SK-N-SH (cell line): ENCODE measurements around the gene SOCS7. TPM values are rescaled to one million over a fixed set of nuclear protein-coding genes. Genes with fewer than 3 reads are reported as not detected.

Source experiments
- CTCF ChIA-PET: fragments of 300-600, 350-600 bp; formaldehyde crosslinking; extraction: SDS; loops from one replicate; lab custom pipeline; 2021; lab: Yijun Ruan, JAX
- POLR2A ChIA-PET: fragments of 350-600 bp; sonication (Branson Sonifier 250); formaldehyde crosslinking; extraction: SDS; loops from one replicate; lab custom pipeline; 2020; ENCODE audit warnings: antibody characterized with exemption, inconsistent platforms; lab: Yijun Ruan, JAX
- DNase-seq: peaks from one replicate; pipeline ENCODE4 v3.0.0; 2012
- H2AFZ ChIP-seq: fragments of 200-600 bp; sonication (generic); 2 replicates; pipeline ENCODE4 v1.8.1; 2016; ENCODE audit warnings: antibody characterized with exemption, mild to moderate bottlenecking, low read depth
- H3F3A ChIP-seq: fragments of 200-600 bp; sonication (generic); replicated peaks from 2 replicates; pipeline ENCODE3; 2016; ENCODE audit warnings: antibody characterized with exemption, mild to moderate bottlenecking; ENCODE audit not compliant: insufficient read depth
- H3K27ac ChIP-seq, 2 experiments: fragments of 200-500 bp in 1 of 2; fragments of 200-600 bp in 1 of 2; sonication (Bioruptor generic) in 1 of 2; sonication (generic), shearing (Covaris generic) in 1 of 2; 2 replicates each; pipeline versions ENCODE4 v1.5.1 to v1.6.1; 2014 to 2016; ENCODE audit warnings: low read depth in 2 of 2, inconsistent platforms in 1 of 2, low read length in 1 of 2, mild to moderate bottlenecking in 1 of 2, mixed read lengths in 1 of 2
- H3K27me3 ChIP-seq: fragments of 200-600 bp; sonication (generic), shearing (Covaris generic); 2 replicates; pipeline ENCODE4 v1.6.1; 2016; ENCODE audit warnings: mixed run types; ENCODE audit not compliant: insufficient read depth
- H3K36me3 ChIP-seq, 2 experiments: fragments of 200-500 bp in 1 of 2; fragments of 200-600 bp in 1 of 2; sonication (Bioruptor generic) in 1 of 2; sonication (generic) in 1 of 2; replicated peaks in 1 of 2; 2 replicates each; pipeline versions ENCODE3 to v1.5.1; 2014 to 2016; ENCODE audit warnings: low read length in 1 of 2, mild to moderate bottlenecking in 1 of 2; ENCODE audit not compliant: insufficient read depth in 2 of 2, control insufficient read depth in 1 of 2
- H3K4me1 ChIP-seq, 2 experiments: fragments of 200-500 bp in 1 of 2; fragments of 200-600 bp in 1 of 2; sonication (Bioruptor generic) in 1 of 2; sonication (generic), shearing (Covaris generic) in 1 of 2; 2 replicates each; pipeline versions ENCODE4 v1.5.1 to v1.6.1; 2014 to 2016; ENCODE audit warnings: low read depth in 1 of 2, low read length in 1 of 2, mixed run types in 1 of 2; ENCODE audit not compliant: insufficient read depth in 2 of 2, control insufficient read depth in 1 of 2
- H3K4me2 ChIP-seq: fragments of 200-600 bp; sonication (generic), shearing (Covaris generic); 2 replicates; pipeline ENCODE4 v1.6.1; 2017; ENCODE audit warnings: mixed run types
- H3K4me3 ChIP-seq, 2 experiments: fragments of 200-500 bp in 1 of 2; fragments of 200-600 bp in 1 of 2; sonication (Bioruptor generic) in 1 of 2; sonication (generic), shearing (Covaris generic) in 1 of 2; 2 replicates each; pipeline versions ENCODE4 v1.5.1 to v1.8.1; 2014 to 2016; ENCODE audit warnings: low read depth in 2 of 2, inconsistent platforms in 1 of 2, low read length in 1 of 2, mild to moderate bottlenecking in 1 of 2, mixed read lengths in 1 of 2, moderate library complexity in 1 of 2
- H3K79me2 ChIP-seq: fragments of 200-600 bp; sonication (generic); 2 replicates; pipeline ENCODE4 v1.8.1; 2017; ENCODE audit warnings: mild to moderate bottlenecking; ENCODE audit not compliant: insufficient read depth
- H3K9ac ChIP-seq: fragments of 200-600 bp; sonication (generic); 2 replicates; pipeline ENCODE4 v1.6.1; 2017; ENCODE audit warnings: mixed run types
- H3K9me2 ChIP-seq: fragments of 200-600 bp; sonication (generic); 2 replicates; pipeline ENCODE4 v1.6.1; 2017; ENCODE audit warnings: mixed run types
- H3K9me3 ChIP-seq: fragments of 200-600 bp; sonication (generic); 2 replicates; pipeline ENCODE4 v1.6.1; 2017; ENCODE audit warnings: mixed run types, mild to moderate bottlenecking, moderate library complexity
- H4K20me1 ChIP-seq: fragments of 200-600 bp; sonication (generic); 2 replicates; pipeline ENCODE4 v1.6.1; 2017; ENCODE audit warnings: mild to moderate bottlenecking, mixed run types; ENCODE audit not compliant: insufficient read depth
- CHD2 ChIP-seq: fragments of 150-350 bp; IDR thresholded peaks from 2 replicates; pipeline ENCODE4 v1.6.1; 2018; ENCODE audit warnings: low read length; ENCODE audit not compliant: partially characterized antibody
- ELF1 ChIP-seq: IDR thresholded peaks from 2 replicates; pipeline ENCODE4 v1.4.0; 2012
- EP300 ChIP-seq, 2 experiments: IDR thresholded peaks; 2 replicates each; pipeline versions ENCODE4 v1.4.0 to v1.6.1; 2012; ENCODE audit warnings: borderline replicate concordance in 1 of 2, low read depth in 1 of 2, low read length in 1 of 2
- FOXJ3 ChIP-seq: sonication (generic); formaldehyde crosslinking; IDR thresholded peaks from 2 replicates; pipeline ENCODE4 v1.5.1; 2020; ENCODE audit warnings: mild to moderate bottlenecking, missing genetic modification reagents
- FOXM1 ChIP-seq: IDR thresholded peaks from 2 replicates; pipeline ENCODE4 v1.4.0; 2012; ENCODE audit warnings: low read depth, mild to moderate bottlenecking
- GABPA ChIP-seq: IDR thresholded peaks from 2 replicates; pipeline ENCODE4 v1.4.0; 2012; ENCODE audit warnings: low read depth, mild to moderate bottlenecking
- GATA2 ChIP-seq: sonication (generic); formaldehyde crosslinking; IDR thresholded peaks from 2 replicates; pipeline ENCODE4 v1.5.0; 2020; ENCODE audit warnings: mild to moderate bottlenecking, missing genetic modification reagents
- JUND ChIP-seq: IDR thresholded peaks from 2 replicates; pipeline ENCODE4 v1.4.0; 2012
- MEF2A ChIP-seq: IDR thresholded peaks from 2 replicates; pipeline ENCODE4 v1.4.0; 2012; ENCODE audit warnings: low read depth, borderline replicate concordance
- MXI1 ChIP-seq: IDR thresholded peaks from 2 replicates; pipeline ENCODE4 v1.6.1; 2012; ENCODE audit warnings: mild to moderate bottlenecking, low read depth, low read length, improper control_type of control experiment
- POLR2AphosphoS5 ChIP-seq: IDR thresholded peaks from 2 replicates; pipeline ENCODE4 v1.6.1; 2012; ENCODE audit warnings: low read depth, low read length
- RXRA ChIP-seq: IDR thresholded peaks from 2 replicates; pipeline ENCODE4 v1.4.0; 2012; ENCODE audit warnings: low read depth, mild to moderate bottlenecking, borderline replicate concordance
- SIN3A ChIP-seq: IDR thresholded peaks from 2 replicates; pipeline ENCODE4 v1.6.1; 2012; ENCODE audit warnings: low read depth, mild to moderate bottlenecking, low read length, moderate library complexity, borderline replicate concordance
- SMC3 ChIP-seq: IDR thresholded peaks from 2 replicates; pipeline ENCODE4 v1.6.1; 2012; ENCODE audit warnings: low read depth, low read length, improper control_type of control experiment
- TAF1 ChIP-seq: IDR thresholded peaks from 2 replicates; pipeline ENCODE4 v1.6.1; 2012; ENCODE audit warnings: low read depth, mild to moderate bottlenecking, low read length, moderate library complexity, borderline replicate concordance
- YY1 ChIP-seq: IDR thresholded peaks from 2 replicates; pipeline ENCODE4 v1.4.0; 2012; ENCODE audit warnings: low read depth, mild to moderate bottlenecking
- WGBS: methylation state at CpG from one replicate; pipeline ENCODE4 v1.1.6; 2017; ENCODE audit warnings: low lambda C conversion rate; 5-methylcytosine and 5-hydroxymethylcytosine counted together
- polyA plus RNA-seq, 3 experiments: library from polyadenylated mRNA; depleted of rRNA; stranded (reverse); fragments of >200 nt; gene quantifications; 2 replicates each; pipeline ENCODE4 v1.2.3, GENCODE V29; 2012
- TF ChIP-seq, protein P1 (sequence below): IDR thresholded peaks from 2 replicates; pipeline ENCODE4 v1.6.1; 2012; ENCODE audit warnings: mild to moderate bottlenecking, low read depth, low read length, moderate library complexity
- TF ChIP-seq, protein P2 (sequence below): fragments of 150-350 bp; IDR thresholded peaks from 2 replicates; pipeline ENCODE4 v1.6.1; 2016; ENCODE audit warnings: mild to moderate bottlenecking, low read depth, low read length
- TF ChIP-seq, protein P3 (sequence below): IDR thresholded peaks from 2 replicates; pipeline ENCODE4 v1.4.0; 2012; ENCODE audit warnings: low read depth, borderline replicate concordance

The SOCS7 gene
- polyA plus RNA-seq, 1 of the 3 experiments (the other 2 are of a cell fraction): 7.4 TPM

DNA sequence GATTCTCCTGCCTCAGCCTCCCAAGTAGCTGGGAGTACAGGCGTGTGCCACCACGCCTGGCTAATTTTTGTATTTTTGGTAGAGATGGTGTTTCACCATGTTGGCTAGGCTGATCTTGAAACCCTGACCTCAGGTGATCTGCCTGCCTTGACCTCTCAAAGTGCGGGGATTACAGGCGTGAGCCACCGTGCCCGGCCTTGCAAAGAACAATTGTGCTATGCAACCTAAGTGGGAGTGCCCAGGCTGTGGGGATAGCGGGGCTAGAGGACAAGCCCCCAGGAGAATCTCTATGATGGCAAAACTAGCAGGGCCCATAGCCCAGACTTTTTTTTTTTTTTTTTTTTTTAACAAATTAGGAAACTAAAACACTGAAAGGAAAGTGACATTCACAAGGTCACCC lies 5.9 kb upstream of the SOCS7 start:
- no peaks in the 10 kb centered on the region for H3K27me3 ChIP-seq
- H3K36me3 ChIP-seq: no peaks in the 10 kb centered on the region
- H3K79me2 ChIP-seq: no peaks in the 10 kb centered on the region
- no peaks in the 10 kb centered on the region for H3K9me3 ChIP-seq
- TF ChIP-seq, protein P1, sequence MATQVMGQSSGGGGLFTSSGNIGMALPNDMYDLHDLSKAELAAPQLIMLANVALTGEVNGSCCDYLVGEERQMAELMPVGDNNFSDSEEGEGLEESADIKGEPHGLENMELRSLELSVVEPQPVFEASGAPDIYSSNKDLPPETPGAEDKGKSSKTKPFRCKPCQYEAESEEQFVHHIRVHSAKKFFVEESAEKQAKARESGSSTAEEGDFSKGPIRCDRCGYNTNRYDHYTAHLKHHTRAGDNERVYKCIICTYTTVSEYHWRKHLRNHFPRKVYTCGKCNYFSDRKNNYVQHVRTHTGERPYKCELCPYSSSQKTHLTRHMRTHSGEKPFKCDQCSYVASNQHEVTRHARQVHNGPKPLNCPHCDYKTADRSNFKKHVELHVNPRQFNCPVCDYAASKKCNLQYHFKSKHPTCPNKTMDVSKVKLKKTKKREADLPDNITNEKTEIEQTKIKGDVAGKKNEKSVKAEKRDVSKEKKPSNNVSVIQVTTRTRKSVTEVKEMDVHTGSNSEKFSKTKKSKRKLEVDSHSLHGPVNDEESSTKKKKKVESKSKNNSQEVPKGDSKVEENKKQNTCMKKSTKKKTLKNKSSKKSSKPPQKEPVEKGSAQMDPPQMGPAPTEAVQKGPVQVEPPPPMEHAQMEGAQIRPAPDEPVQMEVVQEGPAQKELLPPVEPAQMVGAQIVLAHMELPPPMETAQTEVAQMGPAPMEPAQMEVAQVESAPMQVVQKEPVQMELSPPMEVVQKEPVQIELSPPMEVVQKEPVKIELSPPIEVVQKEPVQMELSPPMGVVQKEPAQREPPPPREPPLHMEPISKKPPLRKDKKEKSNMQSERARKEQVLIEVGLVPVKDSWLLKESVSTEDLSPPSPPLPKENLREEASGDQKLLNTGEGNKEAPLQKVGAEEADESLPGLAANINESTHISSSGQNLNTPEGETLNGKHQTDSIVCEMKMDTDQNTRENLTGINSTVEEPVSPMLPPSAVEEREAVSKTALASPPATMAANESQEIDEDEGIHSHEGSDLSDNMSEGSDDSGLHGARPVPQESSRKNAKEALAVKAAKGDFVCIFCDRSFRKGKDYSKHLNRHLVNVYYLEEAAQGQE: no peak
- no peak for TF ChIP-seq SMC3
- TF ChIP-seq FOXM1: no peak
- no peak for TF ChIP-seq RXRA
- no peak for TF ChIP-seq SIN3A
- TF ChIP-seq YY1: no peak
- no peak for TF ChIP-seq CHD2
- no peak for TF ChIP-seq GATA2 (CRISPR knock-in tag)
- TF ChIP-seq, protein P2, sequence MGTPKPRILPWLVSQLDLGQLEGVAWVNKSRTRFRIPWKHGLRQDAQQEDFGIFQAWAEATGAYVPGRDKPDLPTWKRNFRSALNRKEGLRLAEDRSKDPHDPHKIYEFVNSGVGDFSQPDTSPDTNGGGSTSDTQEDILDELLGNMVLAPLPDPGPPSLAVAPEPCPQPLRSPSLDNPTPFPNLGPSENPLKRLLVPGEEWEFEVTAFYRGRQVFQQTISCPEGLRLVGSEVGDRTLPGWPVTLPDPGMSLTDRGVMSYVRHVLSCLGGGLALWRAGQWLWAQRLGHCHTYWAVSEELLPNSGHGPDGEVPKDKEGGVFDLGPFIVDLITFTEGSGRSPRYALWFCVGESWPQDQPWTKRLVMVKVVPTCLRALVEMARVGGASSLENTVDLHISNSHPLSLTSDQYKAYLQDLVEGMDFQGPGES: no peak
- TF ChIP-seq GABPA: no peak
- TF ChIP-seq MXI1: no peak
- no peak for TF ChIP-seq JUND
- no peak for TF ChIP-seq MEF2A
- TF ChIP-seq, protein P3, sequence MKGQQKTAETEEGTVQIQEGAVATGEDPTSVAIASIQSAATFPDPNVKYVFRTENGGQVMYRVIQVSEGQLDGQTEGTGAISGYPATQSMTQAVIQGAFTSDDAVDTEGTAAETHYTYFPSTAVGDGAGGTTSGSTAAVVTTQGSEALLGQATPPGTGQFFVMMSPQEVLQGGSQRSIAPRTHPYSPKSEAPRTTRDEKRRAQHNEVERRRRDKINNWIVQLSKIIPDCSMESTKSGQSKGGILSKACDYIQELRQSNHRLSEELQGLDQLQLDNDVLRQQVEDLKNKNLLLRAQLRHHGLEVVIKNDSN: no peak
- TF ChIP-seq ELF1: no peak
- TF ChIP-seq FOXJ3 (CRISPR knock-in tag): no peak
- TF ChIP-seq POLR2AphosphoS5: no peak
- no peak for TF ChIP-seq TAF1
- no peak for TF ChIP-seq EP300 (IDR thresholded peaks at IDR 0.05; ENCODE audit: borderline replicate concordance in 1 of 2, low read depth in 1 of 2, low read length in 1 of 2)
- no peak overlapping the region for H3K4me3 ChIP-seq
- DNase-seq: no peak
- WGBS: 84% methylated on average over 7 of the region's 7 CpGs
- peaks cover 0 to 11% of the 10 kb centered on the region in 2 experiments; a peak in 1 of 4 replicates for H3K4me1 ChIP-seq
- no peaks in the 10 kb centered on the region for H3K9me2 ChIP-seq
- ChIA-PET CTCF (interaction anchor here (1.1 to 24.7 kb wide), 3 partner anchors 15 to 163 kb away, joined by 3 to 423 read pairs (median 303); no protein-coding TSS in a partner anchor), POLR2A (no interaction called here)
- H3K4me2 ChIP-seq: no peak overlapping the region
- H3F3A ChIP-seq: peaks cover 8% of the 10 kb centered on the region
- no peak overlapping the region for H2AFZ ChIP-seq
- H3K27ac ChIP-seq: no peak overlapping the region
- H4K20me1 ChIP-seq: no peaks in the 10 kb centered on the region
- H3K9ac ChIP-seq: no peak overlapping the region
